Activated CD8-positive, alpha-beta T cell treated with anti-CD3 and anti-CD28 coated beads for 36 hours (primary cell): ENCODE measurements around the gene FAF1. TPM values are rescaled to one million over a fixed set of nuclear protein-coding genes. Genes with fewer than 3 reads are reported as not detected.
"Not testable (repeated sequence)": the region's sequence is repeated elsewhere in the genome, so short reads cannot be mapped to it uniquely, and the experiment has no call there.

ENCODE experiments used
- ATAC-seq: fragments of 200-7000 bp; cut with Tn5 transposase; one replicate; pipeline ENCODE4 v1.10.0; 2021; ENCODE audit warnings: mild to moderate bottlenecking, moderate library complexity
- CTCF ChIA-PET: fragments of 350-600 bp; sonication (Branson Sonifier 250); formaldehyde crosslinking; loops from one replicate; lab custom pipeline; 2021; ENCODE audit warnings: antibody characterized with exemption; lab: Charles Lee
- POLR2A ChIA-PET: fragments of 350-600 bp; sonication (Branson Sonifier 250); formaldehyde crosslinking; loops from one replicate; lab custom pipeline; 2021; ENCODE audit warnings: antibody characterized with exemption; lab: Charles Lee
- DNase-seq: peaks from one replicate; pipeline ENCODE4 v3.0.0-alpha.2; 2020
- H3K27ac Mint-ChIP-seq: one replicate; pipeline ENCODE4 v1.8.0; 2021; ENCODE audit warnings: mild to moderate bottlenecking, mixed read lengths
- H3K27me3 Mint-ChIP-seq: one replicate; pipeline ENCODE4 v1.8.0; 2021; ENCODE audit warnings: mixed read lengths
- H3K36me3 Mint-ChIP-seq: one replicate; pipeline ENCODE4 v1.8.0; 2021; ENCODE audit warnings: low read depth, mixed read lengths
- H3K4me1 Mint-ChIP-seq: one replicate; pipeline ENCODE4 v1.8.0; 2021; ENCODE audit warnings: low read depth, mixed read lengths
- H3K4me3 Mint-ChIP-seq: one replicate; pipeline ENCODE4 v1.8.0; 2021; ENCODE audit warnings: mild to moderate bottlenecking, moderate library complexity, mixed read lengths
- H3K9me3 Mint-ChIP-seq: one replicate; pipeline ENCODE4 v1.8.0; 2021; ENCODE audit warnings: mixed read lengths
- CTCF ChIP-seq: fragments of 200-600 bp; IDR thresholded peaks from one replicate; pipeline ENCODE4 v1.8.0; 2022; ENCODE audit warnings: antibody characterized with exemption, mild to moderate bottlenecking
- intact Hi-C: fragments of 100-400 bp; cut with micrococcal nuclease; formaldehyde crosslinking; loops from one replicate; pipeline ENCODE4 v1.10.0; 2022
- total RNA-seq, 2 experiments: library from RNA; stranded (reverse); gene quantifications; one replicate each; pipeline ENCODE4 v1.2.3, GENCODE V29; 2021

Gene FAF1
- total RNA-seq, 2 experiments from 2014 or later, result 82.2 to 87.0 TPM

- Mint-ChIP-seq H3K4me1 (peaks cover 45% of the 10 kb centered on the region), H3K27ac (no peak overlapping the region), H3K9me3 (no peaks in the 10 kb centered on the region), H3K27me3 (no peaks in the 10 kb centered on the region), H3K36me3 (peaks cover 8% of the 10 kb centered on the region), H3K4me3 (no peak overlapping the region)
- CTCF ChIA-PET, result interaction anchor here (1.9 kb wide), 1 partner anchor 257 kb away, joined by 6 read pairs; no protein-coding TSS in a partner anchor
- intact Hi-C loops, result no loop called here
- ATAC-seq (no peak), DNase-seq (no peak)
- no peak for TF ChIP-seq CTCF
- POLR2A ChIA-PET, result no interaction called here
These were observed 25.2 kb downstream of the FAF1 start for GRCh38 chr1:50934838-50935237.

- H3K36me3 Mint-ChIP-seq, POLR2A ChIA-PET, ATAC-seq, DNase-seq, H3K9me3 Mint-ChIP-seq, CTCF ChIA-PET, H3K27me3 Mint-ChIP-seq, intact Hi-C loops, H3K4me3 Mint-ChIP-seq, H3K27ac Mint-ChIP-seq: not testable (repeated sequence)
- H3K4me1 Mint-ChIP-seq, result peaks cover 47% of the 10 kb centered on the region
These were observed 26.3 kb downstream of the FAF1 start for GRCh38 chr1:50933770-50934169.

- H3K27ac Mint-ChIP-seq, POLR2A ChIA-PET, H3K9me3 Mint-ChIP-seq, H3K36me3 Mint-ChIP-seq, ATAC-seq, H3K4me3 Mint-ChIP-seq, intact Hi-C loops, DNase-seq, H3K27me3 Mint-ChIP-seq: not testable (repeated sequence)
- CTCF ChIA-PET, result interaction anchor here (1.2 kb wide), 1 partner anchor 257 kb away, joined by 4 read pairs; no protein-coding TSS in a partner anchor
- peaks cover 40% of the 10 kb centered on the region for H3K4me1 Mint-ChIP-seq
These were observed 28.0 kb downstream of the FAF1 start for GRCh38 chr1:50932043-50932442.

GRCh38 chr1:50930965-50931737 lies 28.9 kb downstream of the FAF1 start:
- peak; percentile 65 for DNase-seq
- peaks cover 8% of the 10 kb centered on the region for H3K36me3 Mint-ChIP-seq
- ChIA-PET CTCF (interaction anchor here (2.1 kb wide), 1 partner anchor 14 kb away, joined by 9 read pairs; no protein-coding TSS in a partner anchor), POLR2A (no interaction called here)
- no peak overlapping the region for H3K4me3 Mint-ChIP-seq
- H3K4me1 Mint-ChIP-seq, result peaks cover 38% of the 10 kb centered on the region
- TF ChIP-seq CTCF, result no peak
- peak; percentile 57 for ATAC-seq
- H3K27me3 Mint-ChIP-seq, result no peaks in the 10 kb centered on the region
- H3K9me3 Mint-ChIP-seq, result no peaks in the 10 kb centered on the region
- intact Hi-C loops, result no loop called here
- H3K27ac Mint-ChIP-seq, result no peak overlapping the region

- Mint-ChIP-seq H3K27me3 (no peaks in the 10 kb centered on the region), H3K4me1 (peaks cover 38% of the 10 kb centered on the region), H3K27ac (no peak overlapping the region), H3K4me3 (no peak overlapping the region), H3K36me3 (peaks cover 12% of the 10 kb centered on the region), H3K9me3 (peaks cover under 1% of the 10 kb centered on the region)
- no peak for TF ChIP-seq CTCF
- ATAC-seq (peak; percentile 80), DNase-seq (no peak)
- ChIA-PET POLR2A (interaction anchor here (0.9 to 1.2 kb wide), 3 partner anchors 31 to 47 kb away, joined by 3 read pairs; no protein-coding TSS in a partner anchor), CTCF (interaction anchor here (0.6 to 2.7 kb wide), 27 partner anchors 8 to 263 kb away, joined by 3 to 18 read pairs (median 5); partner anchors contain the start of genes CDKN2C and FAF1)
- intact Hi-C loops, result no loop called here
These were observed 29.9 kb downstream of the FAF1 start for GRCh38 chr1:50930193-50930592.
